Skin of body (tissue), 2 donors: ENCODE results near the gene CAMSAP2. TPM values are rescaled to one million over a fixed set of nuclear protein-coding genes. Genes with fewer than 3 reads are reported as not detected.
A peak's percentile ranks its signal among the peaks of the same experiment; 100 is the strongest.
"Not testable (repeated sequence)": the region's sequence is repeated elsewhere in the genome, so short reads cannot be mapped to it uniquely, and the experiment has no call there.

Experiments
- DNase-seq: peaks from one replicate; lab custom pipeline; 2025; lab: John Stamatoyannopoulos, UW
- total RNA-seq: library from RNA; depleted of rRNA; stranded (reverse); fragments of >200 nt; gene quantifications from one replicate; pipeline ENCODE4 v1.2.3, GENCODE V29; 2014

CAMSAP2 gene
- total RNA-seq, 1 donor from 2014 or later = 36.9 TPM

DNA sequence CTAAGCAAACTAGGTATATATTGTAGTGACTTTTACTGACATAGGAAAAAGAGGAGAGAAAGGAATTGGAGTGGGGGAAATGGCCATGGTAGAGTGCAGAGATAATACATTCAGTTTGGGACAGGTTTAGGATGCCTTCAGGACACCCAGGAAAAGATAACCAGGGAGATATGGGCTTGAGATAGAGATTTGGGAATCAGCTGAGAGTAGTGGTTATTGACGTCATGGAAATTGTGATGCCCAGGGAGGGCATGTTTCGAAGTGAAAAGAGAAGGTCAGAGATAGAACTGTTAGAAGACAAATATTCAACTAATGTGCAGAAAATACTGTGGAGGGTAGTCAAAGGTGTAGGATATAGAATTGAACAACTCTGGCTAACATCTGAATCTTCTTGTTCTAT is 40.6 kb downstream of the CAMSAP2 start:
- no peak for DNase-seq

DNA sequence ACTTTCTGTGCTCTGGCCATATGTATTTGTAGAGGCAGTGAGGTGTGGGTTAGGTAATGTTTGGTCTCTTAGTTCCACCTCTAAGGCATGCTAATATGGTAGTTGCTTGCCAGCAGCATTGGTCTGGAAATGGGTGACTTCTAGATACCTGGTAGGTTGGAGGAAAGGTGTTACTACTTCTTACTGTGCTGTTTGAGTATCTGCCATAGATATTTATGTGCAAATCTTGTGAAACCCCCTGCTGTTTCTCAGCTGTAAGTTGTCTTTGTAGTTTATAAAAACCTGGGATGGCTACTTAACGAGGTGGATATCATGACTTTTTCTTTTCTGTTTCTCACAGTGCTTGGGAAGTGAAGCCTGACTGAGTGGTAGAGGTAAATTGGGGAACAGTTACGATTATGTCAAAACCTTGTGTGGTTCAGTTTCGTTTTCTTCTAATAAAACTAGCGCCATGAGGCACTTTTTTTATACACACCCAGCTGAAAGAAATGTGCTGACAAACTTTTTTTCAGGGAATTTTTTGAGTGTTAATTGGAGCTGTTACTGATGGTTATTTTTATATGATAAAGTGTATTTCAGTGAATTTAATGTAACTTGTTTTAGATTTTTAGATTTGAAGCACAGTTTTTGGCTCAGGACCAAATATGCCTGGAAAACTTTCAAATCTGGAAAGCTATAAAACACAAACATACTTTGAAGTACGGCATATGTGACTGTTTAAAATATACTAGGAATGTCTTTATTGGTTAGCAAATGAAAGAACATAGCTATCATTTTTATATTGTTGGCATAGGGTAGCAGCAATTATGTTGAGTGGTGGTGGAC is 42.1 kb downstream of the CAMSAP2 start:
- DNase-seq = peak; percentile 44

DNA sequence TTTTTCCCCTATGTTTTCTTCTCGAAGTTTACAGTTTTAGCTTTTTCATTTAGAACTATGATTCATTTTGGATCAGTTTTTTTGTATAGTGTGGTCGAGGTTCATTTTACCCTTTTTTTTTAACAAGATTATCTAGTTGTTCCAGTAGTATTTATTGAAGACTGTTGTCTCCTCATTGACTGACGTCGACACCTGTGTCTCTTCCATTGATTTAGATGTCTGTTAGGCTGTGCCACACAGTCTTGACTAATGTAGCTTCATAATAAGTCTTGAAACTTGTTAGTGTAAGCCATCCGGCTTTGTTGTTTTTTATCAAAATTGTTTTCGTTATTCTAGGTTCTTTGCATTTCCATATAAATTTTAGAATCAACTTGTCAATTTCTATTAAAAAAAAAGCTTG is 45.2 kb downstream of the CAMSAP2 start:
- DNase-seq = no peak

DNA sequence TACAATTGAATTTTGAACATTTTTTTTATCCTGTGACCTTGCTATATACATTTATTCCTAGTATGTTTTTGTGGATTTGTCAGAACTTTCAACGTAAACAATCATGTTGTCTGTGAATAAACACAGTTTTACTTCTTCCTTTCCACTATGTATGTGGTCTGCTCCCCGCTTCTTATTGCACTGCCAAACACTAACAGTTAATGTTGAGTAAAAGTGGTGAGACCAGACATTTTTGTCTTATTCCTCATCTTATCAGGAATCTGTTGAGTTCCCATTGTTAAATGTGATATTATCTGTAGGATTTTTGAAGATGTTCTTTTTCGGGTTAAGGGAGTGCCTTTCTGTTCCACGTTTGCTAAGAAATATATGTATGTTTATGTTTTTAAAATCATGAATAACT is 45.9 kb downstream of the CAMSAP2 start:
- DNase-seq = no peak

DNA sequence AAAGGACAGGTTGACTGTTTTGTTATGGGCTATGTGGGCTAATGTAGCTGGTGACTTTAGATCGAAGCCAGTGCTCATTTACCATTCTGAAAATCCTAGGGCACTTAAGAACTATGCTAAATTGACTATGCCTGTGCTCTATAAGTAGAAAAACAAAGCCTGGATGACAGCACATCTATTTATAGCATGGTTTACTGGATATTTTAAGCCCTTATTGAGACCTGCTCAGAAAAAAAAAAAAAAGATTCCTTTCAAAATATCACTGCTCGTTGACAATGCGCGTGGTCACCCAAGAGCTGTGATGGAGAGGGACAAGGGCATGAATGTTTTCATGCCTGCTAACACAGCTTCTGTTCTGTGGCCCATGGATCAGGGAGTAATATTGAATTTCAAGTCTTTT is 48.1 kb downstream of the CAMSAP2 start:
- no peak for DNase-seq

DNA sequence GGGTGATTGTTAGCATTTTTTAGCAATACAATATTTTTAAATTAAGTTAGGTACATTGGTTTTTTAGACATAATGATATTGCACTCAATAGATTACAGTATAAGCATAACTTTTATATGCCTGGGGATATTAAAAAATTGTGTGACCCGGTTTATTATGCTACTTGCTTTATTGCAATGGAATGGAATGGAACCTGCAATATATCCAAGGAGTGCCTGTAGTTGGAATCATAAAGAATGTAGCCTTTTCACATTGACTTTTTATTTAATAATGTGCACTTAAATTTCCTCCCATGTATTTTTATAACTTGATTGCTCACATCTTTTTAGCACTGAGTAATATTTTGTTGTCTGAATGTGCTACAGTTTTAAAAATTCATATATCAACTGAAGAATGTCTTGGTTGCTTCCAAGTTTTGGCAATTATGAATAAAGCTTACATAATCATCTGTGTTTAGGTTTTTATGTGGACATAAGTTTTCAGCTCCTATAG is 49.2 kb downstream of the CAMSAP2 start:
- no peak for DNase-seq

DNA sequence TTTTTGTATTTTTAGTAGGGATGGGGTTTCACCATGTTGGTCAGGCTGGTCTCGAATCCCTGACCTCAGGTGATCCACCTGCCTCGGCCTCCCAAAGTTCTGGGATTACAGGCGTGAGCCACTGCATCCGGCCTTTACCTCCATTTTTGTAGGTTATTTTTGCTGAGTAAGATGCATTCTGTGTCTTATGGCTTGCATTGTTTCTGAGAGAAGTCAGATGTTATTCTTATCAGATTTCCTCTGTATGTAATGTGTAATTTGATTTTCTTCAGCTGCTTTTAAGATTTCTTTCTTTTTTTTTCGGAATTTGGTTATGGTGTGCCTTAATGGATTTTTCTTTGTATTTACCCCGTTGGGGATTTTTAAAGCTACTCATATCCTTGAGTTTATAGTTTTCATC is 52.3 kb downstream of the CAMSAP2 start:
- not testable (repeated sequence) for DNase-seq

DNA sequence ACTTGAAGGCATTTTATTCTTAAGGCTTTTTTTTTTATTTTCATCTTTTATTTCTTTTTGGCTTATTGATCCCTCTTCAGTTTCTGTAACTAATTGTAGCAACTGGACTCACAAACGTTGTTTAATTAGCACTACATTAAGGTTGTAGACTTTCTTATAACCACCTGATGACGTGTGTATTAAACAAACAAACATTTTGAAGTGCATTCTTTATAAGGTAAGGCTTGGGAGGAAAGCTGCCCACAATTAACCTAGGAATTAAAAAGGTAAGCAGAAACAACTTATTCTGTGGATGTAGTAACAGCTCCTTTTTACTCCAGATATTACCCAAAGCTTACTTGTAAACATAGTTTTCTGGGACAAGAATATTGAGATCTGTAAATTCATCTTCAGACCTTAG is 55.0 kb downstream of the CAMSAP2 start:
- no peak for DNase-seq

DNA sequence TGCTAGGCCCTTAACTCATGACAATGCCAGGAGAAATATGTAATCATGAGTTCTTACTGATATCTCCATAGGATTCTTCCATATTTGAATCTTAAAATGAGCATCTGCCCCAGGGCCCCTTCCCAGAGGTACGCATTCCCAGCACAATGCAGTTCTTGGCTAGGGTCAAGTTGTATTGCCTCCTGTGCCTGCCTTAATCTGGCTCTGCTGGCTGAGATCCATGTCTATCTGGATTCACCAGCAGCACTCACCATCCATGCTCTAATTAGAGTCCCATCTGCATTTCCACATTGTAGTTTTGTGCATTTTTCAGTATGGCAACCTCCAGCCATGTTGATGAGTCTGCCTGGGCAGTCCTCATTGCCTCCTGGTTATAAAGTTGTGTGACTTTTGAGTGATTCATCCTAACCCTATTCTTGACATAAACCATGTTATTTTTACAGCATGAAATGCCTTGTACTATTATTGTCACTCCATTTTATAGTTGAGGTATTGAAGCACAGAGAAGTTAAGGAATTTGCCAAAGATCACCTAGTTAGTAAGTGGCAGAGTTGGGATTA is 55.9 kb downstream of the CAMSAP2 start:
- DNase-seq = no peak

DNA sequence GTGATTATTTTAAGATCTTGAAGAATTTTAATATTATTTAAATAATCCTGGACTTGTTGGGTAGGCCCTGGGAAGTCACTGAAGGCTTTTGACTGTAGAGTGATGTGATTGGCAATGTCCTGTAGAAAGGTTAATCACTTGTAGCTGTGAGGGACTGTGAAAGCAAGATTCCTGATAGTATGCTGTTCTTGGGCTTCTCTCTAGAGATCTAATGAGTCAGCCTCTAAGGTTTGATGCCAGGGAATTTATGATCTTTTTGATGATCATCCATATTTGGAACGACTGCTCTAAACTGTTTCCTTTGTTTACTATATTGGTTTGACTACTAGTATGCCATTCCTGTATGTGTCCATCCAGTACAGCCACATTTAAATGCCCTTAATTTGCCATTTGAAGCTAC is 56.5 kb downstream of the CAMSAP2 start:
- DNase-seq = no peak

DNA sequence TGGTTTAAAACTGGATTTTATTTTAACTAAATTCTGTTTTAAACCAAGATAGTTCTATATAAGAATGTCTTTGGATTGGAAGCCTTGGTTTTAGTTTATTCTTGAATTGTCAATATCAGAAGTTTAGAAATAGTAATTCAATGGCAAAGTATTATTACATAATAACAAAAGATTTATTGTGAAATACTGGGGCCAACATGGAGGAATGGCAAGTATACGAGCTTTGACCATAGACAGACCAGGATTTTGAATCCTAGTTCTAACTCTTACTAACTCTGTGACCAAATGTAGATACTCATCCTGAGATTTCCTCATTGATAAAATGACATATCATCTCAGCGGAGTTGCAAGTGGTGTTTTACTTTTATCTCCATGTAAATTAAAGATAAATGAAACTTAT is 63.3 kb downstream of the CAMSAP2 start:
- no peak for DNase-seq

DNA sequence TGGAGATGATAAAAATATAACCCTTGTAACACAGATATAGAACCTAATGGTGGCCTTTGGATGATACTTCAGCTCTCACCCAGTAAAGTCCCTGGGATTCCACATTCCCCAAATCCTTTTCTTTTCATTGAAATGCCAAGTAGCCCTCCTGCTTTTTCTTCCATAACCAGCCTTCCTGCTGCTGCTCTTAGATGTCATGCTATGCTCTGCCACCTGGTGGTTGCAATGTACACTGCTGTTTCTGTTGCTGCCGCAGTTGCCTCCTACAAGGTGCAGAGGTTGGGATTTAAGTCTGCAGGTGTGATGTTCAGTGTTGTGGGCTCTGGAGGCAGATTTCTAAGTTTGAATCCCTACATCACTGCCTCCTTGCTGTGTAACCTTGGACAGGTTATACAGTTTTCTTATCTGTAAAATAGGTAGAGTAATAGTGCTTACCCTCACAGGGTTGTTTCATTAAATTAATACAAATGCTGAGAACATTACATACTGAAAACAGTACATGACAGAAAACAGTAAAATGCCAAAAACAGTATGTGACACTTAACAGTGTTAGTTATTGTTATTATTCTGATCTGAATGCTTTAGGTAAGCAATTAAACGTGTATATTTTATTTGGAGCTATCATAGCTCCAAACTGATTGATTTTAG is 64.3 kb downstream of the CAMSAP2 start:
- DNase-seq = peak; percentile 69

DNA sequence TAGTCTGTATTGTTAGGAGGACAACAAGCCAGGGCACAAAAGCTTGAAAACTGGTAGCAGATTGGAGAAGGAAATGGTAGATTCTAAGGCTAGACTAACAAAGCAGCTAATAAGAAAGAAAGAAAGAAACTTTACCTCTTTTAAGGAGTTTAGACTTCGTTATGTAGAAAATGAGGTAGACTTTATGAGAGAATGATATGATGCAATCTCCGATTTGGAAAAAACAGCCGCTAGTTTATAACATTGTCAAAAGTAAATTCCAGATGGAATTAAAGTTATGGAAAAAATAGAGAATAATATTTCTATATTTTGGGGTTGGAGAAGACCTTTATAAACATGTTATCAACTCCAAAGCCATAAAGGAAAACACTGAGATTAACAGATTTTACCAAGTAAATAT is 67.0 kb downstream of the CAMSAP2 start:
- DNase-seq = no peak

DNA sequence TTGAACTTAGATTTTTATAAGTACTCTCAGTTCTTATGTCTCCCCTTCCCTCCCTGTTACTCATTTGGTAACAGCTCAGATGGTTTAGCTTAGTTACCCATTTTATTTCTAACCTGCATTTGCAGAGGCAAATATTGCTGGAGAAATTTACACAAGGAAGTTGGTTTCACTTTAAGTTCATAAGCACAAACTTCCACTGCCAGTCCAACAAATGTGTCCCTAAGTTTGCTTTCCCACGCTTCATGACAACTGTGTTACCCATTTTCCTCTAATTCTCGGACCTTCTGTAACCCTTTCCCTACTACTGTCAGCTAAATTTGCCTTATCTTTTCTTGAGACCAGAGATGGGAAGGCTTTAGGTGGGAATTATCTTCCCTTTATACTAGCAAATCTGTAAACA is 70.2 kb downstream of the CAMSAP2 start:
- DNase-seq = no peak

DNA sequence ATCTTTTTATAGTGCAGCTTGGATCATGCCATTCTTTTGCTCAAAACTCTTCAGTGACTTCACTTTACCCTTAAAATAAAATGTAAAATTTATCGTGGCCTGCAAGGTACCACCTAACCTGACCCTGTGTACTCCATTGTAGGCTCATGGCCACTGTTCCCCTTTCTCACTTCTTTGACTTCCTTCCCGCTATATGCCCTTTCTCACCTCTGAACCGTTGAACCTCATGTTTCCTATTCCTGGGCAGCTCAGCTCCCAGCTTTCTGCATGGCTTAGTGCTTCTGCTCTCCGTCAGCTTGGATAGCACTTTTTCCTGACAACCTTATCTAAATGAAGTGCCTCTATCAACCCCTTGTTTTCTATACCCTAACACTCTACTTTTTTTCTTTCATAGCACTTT is 73.0 kb downstream of the CAMSAP2 start:
- DNase-seq = no peak

DNA sequence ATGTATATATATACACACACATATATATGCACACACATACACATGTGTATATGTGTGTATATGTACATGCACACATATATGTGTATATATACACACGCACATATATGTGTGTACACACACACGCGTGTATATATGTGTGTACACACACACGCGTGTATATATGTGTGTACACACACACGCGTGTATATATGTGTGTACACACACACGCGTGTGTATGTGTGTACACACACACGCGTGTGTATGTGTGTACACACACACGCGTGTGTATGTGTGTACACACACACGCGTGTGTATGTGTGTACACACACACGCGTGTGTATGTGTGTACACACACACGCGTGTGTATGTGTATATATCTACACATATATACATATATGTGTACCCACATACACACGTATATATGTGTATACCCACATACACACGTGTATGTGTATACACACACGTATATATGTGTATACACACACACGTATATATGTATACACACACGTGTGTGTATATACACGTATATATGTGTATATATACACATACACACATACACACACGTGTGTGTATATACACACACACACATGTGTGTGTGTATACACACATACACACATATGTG is 78.0 kb downstream of the CAMSAP2 start:
- DNase-seq = not testable (repeated sequence)

DNA sequence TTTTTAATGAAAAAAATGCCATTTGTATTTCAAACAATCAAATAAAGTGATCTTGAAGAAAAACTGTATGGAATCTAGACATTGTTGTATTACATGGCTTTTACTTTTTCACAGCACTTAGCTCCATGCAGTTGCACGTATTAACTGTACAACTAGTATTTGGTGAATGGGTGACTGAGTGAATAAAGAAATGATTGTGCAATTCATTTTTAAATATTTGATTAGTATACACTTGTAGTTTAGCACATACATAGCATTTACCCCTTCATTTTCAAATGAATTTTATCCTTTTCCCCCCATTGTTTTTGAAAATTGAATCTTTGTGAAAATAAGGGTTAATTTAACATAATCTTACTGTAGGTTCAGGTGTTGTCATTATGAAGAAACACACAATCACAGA is 79.6 kb downstream of the CAMSAP2 start:
- no peak for DNase-seq

DNA sequence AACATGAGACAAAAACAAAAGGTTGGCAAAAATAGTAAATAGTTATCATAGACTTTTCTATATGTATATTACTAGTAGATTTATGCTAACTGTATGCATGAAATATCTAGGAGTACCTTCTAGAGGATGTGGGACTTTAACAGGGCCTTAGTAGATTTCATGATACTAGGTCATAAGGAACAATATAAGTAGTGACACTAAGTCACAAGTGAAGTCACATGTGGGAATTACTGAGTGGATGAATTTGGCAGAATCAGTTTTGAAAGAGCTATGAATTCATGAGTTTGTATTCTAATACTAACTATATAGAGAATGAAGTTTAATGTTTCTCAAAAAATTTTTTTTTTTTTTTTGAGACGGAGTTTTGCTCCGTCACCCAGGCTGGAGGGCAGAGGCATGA is 81.0 kb downstream of the CAMSAP2 start:
- DNase-seq = no peak

DNA sequence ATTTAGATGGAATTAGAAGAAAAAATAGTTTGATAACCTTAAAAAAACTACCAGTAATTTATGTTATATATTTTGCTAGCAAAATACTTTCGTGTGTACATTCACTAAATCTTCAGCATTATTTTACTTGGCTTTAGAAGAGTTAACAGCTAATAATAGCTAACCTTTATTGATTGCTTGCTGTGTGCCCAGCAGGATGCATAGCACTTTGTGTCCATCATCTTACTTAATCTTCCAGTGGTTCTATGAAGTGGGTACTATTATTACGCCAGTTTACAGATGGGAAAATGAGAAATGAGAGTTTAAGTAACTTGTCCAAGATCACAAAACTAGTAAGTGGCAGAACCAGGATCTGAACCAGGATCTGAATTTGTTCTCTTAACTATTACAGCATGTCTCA is 92.4 kb downstream of the CAMSAP2 start:
- no peak for DNase-seq

DNA sequence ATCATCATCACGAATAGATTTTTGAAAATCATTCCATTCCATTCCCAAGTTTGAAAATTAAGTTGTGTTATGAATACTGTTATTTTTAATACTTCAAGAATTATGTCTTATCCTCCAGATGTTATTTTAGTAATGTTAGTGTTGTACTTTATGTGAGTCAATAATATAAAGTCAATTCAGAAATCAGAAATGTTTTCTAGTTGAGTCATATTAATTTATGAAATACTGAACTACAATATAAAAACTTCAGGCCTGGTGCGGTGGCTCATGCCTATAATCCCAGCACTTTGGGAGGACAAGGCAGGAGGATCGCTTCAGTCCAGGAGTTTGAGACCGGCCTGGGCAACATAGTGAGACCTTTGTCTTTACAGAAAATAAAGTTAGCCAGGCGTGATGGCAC is 95.7 kb downstream of the CAMSAP2 start:
- no peak for DNase-seq

DNA sequence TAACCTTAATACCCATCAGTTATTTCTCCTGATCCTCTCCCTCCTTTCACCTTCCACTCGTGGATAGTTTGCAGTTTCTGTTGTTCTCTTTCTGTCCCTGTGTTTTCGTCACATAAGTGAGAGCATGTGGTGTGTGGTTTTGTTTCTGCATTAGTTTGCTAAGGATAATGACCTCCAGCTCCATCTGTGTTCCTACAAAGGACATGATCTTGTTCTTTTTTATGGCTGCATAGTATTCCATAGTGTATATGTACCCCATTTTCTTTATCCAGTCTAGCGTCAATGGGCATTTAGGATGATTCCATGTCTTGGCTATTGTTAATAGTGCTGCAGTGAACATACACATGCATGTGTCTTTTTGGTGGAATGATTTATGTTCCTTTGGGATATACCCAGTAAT is 97.5 kb downstream of the CAMSAP2 start:
- DNase-seq = no peak

DNA sequence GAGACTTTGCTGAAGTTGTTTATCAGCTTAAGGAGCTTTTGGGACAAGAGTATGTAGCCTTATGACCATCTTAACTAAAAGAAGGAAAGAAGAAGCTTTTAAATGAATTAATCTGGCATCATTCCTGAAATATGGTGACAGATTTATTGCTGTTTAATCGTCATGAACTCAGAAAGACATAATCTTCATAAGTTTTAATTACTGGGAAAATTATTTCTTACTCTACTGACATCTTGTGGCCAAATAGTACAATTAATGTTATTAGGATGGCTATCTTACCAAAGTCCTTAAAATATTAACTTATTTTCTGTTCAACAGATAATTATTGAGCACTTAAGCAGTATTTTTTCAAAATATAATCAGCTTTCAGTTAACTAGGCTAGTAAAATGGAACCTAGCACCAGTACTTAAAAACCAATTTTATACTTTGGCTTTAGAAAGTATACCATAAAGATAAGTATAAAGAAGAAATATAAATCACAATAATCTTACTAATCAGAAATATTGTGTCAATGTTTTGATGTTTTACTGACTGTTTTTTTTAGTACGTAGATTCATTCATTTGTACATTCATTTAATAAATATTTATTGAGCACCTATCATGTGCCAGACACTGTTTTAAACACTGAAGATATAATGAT is 99.4 kb downstream of the CAMSAP2 start:
- peak; percentile 13 for DNase-seq
